K562 (cell line): ENCODE data around the gene ZNF284. TPM values are rescaled to one million over a fixed set of nuclear protein-coding genes. Genes with fewer than 3 reads are reported as not detected.
A peak's percentile ranks its signal among the peaks of the same experiment; 100 is the strongest.

Experiments used
- BHLHE40 ChIP-seq: IDR thresholded peaks from 2 replicates; pipeline ENCODE4 v1.6.1; 2011; ENCODE audit warnings: low read length, improper control_type of control experiment
- BMI1 ChIP-seq: fragments of 150-350 bp; IDR thresholded peaks from 2 replicates; pipeline ENCODE4 v1.6.1; 2014; ENCODE audit warnings: low read length
- EP300 ChIP-seq: IDR thresholded peaks from 2 replicates; pipeline ENCODE4 v1.6.1; 2012; ENCODE audit warnings: low read length, improper control_type of control experiment
- ETV6 ChIP-seq, 3 experiments: fragments of 150-350 bp in 1 of 3; sonication (generic) in 1 of 3; formaldehyde crosslinking in 1 of 3; IDR thresholded peaks; 2 replicates each; pipeline versions ENCODE4 v1.6.1 to v1.8.0; 2014 to 2022; ENCODE audit warnings: borderline replicate concordance in 2 of 3, low read depth in 2 of 3, antibody characterized with exemption in 1 of 3, low read length in 1 of 3, mild to moderate bottlenecking in 1 of 3, missing genetic modification reagents in 1 of 3
- EZH2 ChIP-seq: IDR thresholded peaks from 2 replicates; pipeline ENCODE4 v1.6.1; 2012; ENCODE audit warnings: low read depth, mild to moderate bottlenecking, inconsistent platforms, low read length, borderline replicate concordance
- FOXJ3 ChIP-seq: sonication (generic); formaldehyde crosslinking; IDR thresholded peaks from 2 replicates; pipeline ENCODE4 v1.4.0; 2020; ENCODE audit warnings: mild to moderate bottlenecking, missing genetic modification reagents
- HDAC2 ChIP-seq: fragments of 450-650 bp; IDR thresholded peaks from 2 replicates; pipeline ENCODE4 v1.6.1; 2016; ENCODE audit warnings: mild to moderate bottlenecking
- KAT8 ChIP-seq: fragments of 450-650 bp; IDR thresholded peaks from 2 replicates; pipeline ENCODE4 v1.6.1; 2016; ENCODE audit warnings: low read depth, mild to moderate bottlenecking
- MBD2 ChIP-seq: sonication (generic); IDR thresholded peaks from 2 replicates; pipeline ENCODE4 v1.6.1; 2016; ENCODE audit warnings: low read depth, borderline replicate concordance
- MIER1 ChIP-seq: fragments of 450-650 bp; IDR thresholded peaks from 2 replicates; pipeline ENCODE4 v1.6.1; 2016; ENCODE audit warnings: antibody characterized with exemption, mild to moderate bottlenecking, low read depth
- NR2C1 ChIP-seq, 2 experiments: fragments of 450-650 bp; IDR thresholded peaks; 2 replicates each; pipeline ENCODE4 v1.6.1; 2017; ENCODE audit warnings: mild to moderate bottlenecking in 2 of 2, antibody characterized with exemption in 1 of 2, inconsistent platforms in 1 of 2, missing compliant biosample characterization in 1 of 2, missing genetic modification characterization in 1 of 2
- RFX1 ChIP-seq: fragments of 450-650 bp; IDR thresholded peaks from 2 replicates; pipeline ENCODE4 v1.6.1; 2016; ENCODE audit warnings: mild to moderate bottlenecking, moderate library complexity
- SIN3A ChIP-seq, 2 experiments: fragments of 150-350 bp in 1 of 2; IDR thresholded peaks; 2 replicates each; pipeline ENCODE4 v1.6.1; 2011 to 2016; ENCODE audit warnings: borderline replicate concordance in 2 of 2, low read depth in 2 of 2, low read length in 2 of 2, mild to moderate bottlenecking in 2 of 2, moderate library complexity in 2 of 2; ENCODE audit not compliant: control insufficient read depth in 1 of 2
- SNIP1 ChIP-seq: fragments of 450-650 bp; IDR thresholded peaks from 2 replicates; pipeline ENCODE4 v1.7.1; 2017; ENCODE audit warnings: low read depth, mild to moderate bottlenecking
- SUPT5H ChIP-seq: fragments of 450-650 bp; IDR thresholded peaks from 2 replicates; pipeline ENCODE4 v1.6.1; 2016
- ZNF175 ChIP-seq: fragments of 200-800 bp; sonication (Bioruptor generic); IDR thresholded peaks from 2 replicates; pipeline ENCODE4 v1.6.1; 2016; ENCODE audit warnings: low read depth, mild to moderate bottlenecking, missing genetic modification characterization, missing compliant biosample characterization
- ZNF586 ChIP-seq: fragments of 450-650 bp; formaldehyde crosslinking; conservative IDR thresholded peaks from 2 replicates; pipeline ENCODE4 v1.4.0; 2020; ENCODE audit warnings: mild to moderate bottlenecking, moderate library complexity
- ZNF644 ChIP-seq: fragments of 200-800 bp; sonication (Bioruptor generic); IDR thresholded peaks from 2 replicates; pipeline ENCODE4 v1.6.1; 2016; ENCODE audit warnings: low read depth, missing genetic modification characterization, missing compliant biosample characterization
- polyA plus RNA-seq, 8 experiments: library from polyadenylated mRNA; depleted of rRNA in 4 of 8; stranded (reverse) in 5 of 8; unstranded in 3 of 8; fragments of >200 nt; fragmentation: Nextera tagmentation in 2 of 8; fragmentation: Illumina TruSeq in 1 of 8; extraction: Ambion mirVana in 2 of 8; extraction: Trizol in 1 of 8; gene quantifications; 2 replicates each; pipeline versions ENCODE4 v1.2.1 to v1.2.3, GENCODE V29; 2011 to 2014; ENCODE audit warnings: inconsistent platforms in 1 of 8, missing spikeins in 1 of 8
- total RNA-seq, 7 experiments: library from RNA; depleted of rRNA in 6 of 7; stranded (reverse); fragments of >200 nt in 6 of 7; fragmentation: Illumina TruSeq in 2 of 7; extraction: Trizol in 2 of 7; gene quantifications; 2 replicates each; pipeline versions ENCODE4 v1.2.1 to v1.2.3, GENCODE V29; 2011 to 2021; ENCODE audit warnings: low replicate concordance in 1 of 7
- TF ChIP-seq, protein P1 (sequence below), 2 experiments: fragments of 450-650 bp in 1 of 2; sonication (generic) in 1 of 2; formaldehyde crosslinking in 1 of 2; IDR thresholded peaks in 1 of 2; conservative IDR thresholded peaks in 1 of 2; 2 replicates each; pipeline versions ENCODE4 v1.6.1 to v1.8.1; 2016 to 2023; ENCODE audit warnings: mild to moderate bottlenecking in 2 of 2, moderate library complexity in 2 of 2, inconsistent platforms in 1 of 2, missing genetic modification reagents in 1 of 2
- TF ChIP-seq, protein P2 (sequence below): fragments of 250-450 bp; sonication (Bioruptor Pico); IDR thresholded peaks from 2 replicates; pipeline ENCODE4 v1.4.0; 2020; ENCODE audit warnings: borderline replicate concordance
- TF ChIP-seq, protein P3 (sequence below): sonication (generic); formaldehyde crosslinking; IDR thresholded peaks from 2 replicates; pipeline ENCODE4 v1.4.0; 2020; ENCODE audit warnings: mild to moderate bottlenecking, missing genetic modification reagents
- TF ChIP-seq, protein P4 (sequence below): fragments of 250-450 bp; sonication (Bioruptor Pico); IDR thresholded peaks from 2 replicates; pipeline ENCODE4 v1.5.0; 2020; ENCODE audit warnings: mild to moderate bottlenecking

Gene ZNF284
- total and polyA plus RNA-seq, 9 of the 15 experiments (the other 6 are each of a cell fraction or from before 2014, with no cell fraction given): 0.07 to 0.24 (median 0.20) TPM

DNA sequence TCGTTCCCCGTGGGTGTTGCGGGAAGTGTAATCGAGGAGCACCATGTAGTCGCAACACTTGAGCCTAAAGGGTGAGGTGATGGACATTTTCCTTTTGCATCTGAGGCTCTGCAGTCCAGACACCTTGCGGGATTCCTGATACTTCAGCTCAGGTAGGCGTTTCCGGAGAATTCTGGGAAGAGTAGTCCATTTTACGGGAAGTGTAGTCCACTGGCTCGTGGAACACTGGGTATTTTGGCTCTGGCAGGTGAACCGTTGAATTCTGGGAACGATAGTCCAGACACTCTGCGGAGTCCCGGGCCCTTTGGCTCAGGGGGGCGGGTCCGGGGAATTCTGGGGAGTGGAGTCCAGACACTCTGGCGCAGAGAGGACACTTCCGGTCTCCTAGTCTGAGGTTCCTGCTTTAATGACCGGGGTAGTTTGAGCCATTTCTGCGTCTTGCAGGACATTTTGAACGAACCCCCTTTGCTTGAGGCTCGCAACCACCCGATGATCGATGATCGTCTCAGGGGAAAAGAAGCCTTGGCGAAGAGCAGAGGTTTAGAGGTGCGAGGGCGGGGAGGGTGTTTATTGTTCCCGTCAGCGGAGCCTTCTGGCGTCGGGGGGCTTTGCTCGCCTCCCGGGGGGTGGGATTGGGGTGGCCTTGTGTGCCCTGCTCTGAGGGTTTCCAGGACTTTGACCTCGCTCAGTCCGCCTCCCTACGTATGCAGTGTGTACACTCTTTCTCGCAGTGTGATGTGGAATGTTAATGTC, 20.1 kb upstream of the ZNF284 start, which contains the start of gene ZNF223 (continued):
- TF ChIP-seq, protein P1, sequence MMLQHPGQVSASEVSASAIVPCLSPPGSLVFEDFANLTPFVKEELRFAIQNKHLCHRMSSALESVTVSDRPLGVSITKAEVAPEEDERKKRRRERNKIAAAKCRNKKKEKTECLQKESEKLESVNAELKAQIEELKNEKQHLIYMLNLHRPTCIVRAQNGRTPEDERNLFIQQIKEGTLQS (IDR thresholded peaks at IDR 0.05): no peak
- TF ChIP-seq, protein P1 (CRISPR knock-in tag; conservative IDR thresholded peaks at IDR 0.05): no peak
- TF ChIP-seq SUPT5H (no peak), EP300 (no peak), BHLHE40 (no peak), BMI1 (no peak), ZNF586 (CRISPR knock-in tag) (no peak), ZNF644 (peak; percentile 78), SIN3A (IDR thresholded peaks at IDR 0.05; ENCODE audit: borderline replicate concordance in 2 of 2, control insufficient read depth in 1 of 2, low read depth in 2 of 2, low read length in 2 of 2) (no peak), EZH2 (no peak), KAT8 (no peak), RFX1 (no peak), NR2C1 (IDR thresholded peaks at IDR 0.05) (peak; percentile 39; the same call in 1 of the 2 replicates), NR2C1 (tag; IDR thresholded peaks at IDR 0.05) (peak; percentile 90), FOXJ3 (CRISPR knock-in tag) (no peak), HDAC2 (no peak), ETV6 (IDR thresholded peaks at IDR 0.05; ENCODE audit: borderline replicate concordance in 1 of 2, low read depth in 2 of 2, low read length in 1 of 2) (no peak), ETV6 (CRISPR knock-in tag; IDR thresholded peaks at IDR 0.05; ENCODE audit: borderline replicate concordance) (no peak), ZNF175 (CRISPR knock-in tag) (0 out of 2 replicates have a peak, but pooled peaks have one; percentile 59), MBD2 (0 out of 2 replicates have a peak, but pooled peaks have one; percentile 42), MIER1 (no peak), SNIP1 (no peak)
- TF ChIP-seq, protein P2, sequence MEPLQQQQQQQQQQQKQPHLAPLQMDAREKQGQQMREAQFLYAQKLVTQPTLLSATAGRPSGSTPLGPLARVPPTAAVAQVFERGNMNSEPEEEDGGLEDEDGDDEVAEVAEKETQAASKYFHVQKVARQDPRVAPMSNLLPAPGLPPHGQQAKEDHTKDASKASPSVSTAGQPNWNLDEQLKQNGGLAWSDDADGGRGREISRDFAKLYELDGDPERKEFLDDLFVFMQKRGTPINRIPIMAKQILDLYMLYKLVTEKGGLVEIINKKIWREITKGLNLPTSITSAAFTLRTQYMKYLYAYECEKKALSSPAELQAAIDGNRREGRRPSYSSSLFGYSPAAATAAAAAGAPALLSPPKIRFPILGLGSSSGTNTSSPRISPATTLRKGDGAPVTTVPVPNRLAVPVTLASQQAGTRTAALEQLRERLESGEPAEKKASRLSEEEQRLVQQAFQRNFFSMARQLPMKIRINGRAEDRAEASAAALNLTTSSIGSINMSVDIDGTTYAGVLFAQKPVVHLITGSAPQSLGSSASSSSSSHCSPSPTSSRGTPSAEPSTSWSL (CRISPR knock-in tag): no peak
- TF ChIP-seq, protein P3, sequence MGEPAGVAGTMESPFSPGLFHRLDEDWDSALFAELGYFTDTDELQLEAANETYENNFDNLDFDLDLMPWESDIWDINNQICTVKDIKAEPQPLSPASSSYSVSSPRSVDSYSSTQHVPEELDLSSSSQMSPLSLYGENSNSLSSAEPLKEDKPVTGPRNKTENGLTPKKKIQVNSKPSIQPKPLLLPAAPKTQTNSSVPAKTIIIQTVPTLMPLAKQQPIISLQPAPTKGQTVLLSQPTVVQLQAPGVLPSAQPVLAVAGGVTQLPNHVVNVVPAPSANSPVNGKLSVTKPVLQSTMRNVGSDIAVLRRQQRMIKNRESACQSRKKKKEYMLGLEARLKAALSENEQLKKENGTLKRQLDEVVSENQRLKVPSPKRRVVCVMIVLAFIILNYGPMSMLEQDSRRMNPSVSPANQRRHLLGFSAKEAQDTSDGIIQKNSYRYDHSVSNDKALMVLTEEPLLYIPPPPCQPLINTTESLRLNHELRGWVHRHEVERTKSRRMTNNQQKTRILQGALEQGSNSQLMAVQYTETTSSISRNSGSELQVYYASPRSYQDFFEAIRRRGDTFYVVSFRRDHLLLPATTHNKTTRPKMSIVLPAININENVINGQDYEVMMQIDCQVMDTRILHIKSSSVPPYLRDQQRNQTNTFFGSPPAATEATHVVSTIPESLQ (CRISPR knock-in tag): no peak
- TF ChIP-seq, protein P4, sequence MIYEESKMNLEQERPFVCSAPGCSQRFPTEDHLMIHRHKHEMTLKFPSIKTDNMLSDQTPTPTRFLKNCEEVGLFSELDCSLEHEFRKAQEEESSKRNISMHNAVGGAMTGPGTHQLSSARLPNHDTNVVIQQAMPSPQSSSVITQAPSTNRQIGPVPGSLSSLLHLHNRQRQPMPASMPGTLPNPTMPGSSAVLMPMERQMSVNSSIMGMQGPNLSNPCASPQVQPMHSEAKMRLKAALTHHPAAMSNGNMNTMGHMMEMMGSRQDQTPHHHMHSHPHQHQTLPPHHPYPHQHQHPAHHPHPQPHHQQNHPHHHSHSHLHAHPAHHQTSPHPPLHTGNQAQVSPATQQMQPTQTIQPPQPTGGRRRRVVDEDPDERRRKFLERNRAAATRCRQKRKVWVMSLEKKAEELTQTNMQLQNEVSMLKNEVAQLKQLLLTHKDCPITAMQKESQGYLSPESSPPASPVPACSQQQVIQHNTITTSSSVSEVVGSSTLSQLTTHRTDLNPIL (CRISPR knock-in tag): no peak
